ENCODE measurements around the gene FUT3. TPM values are rescaled to one million over a fixed set of nuclear protein-coding genes. Genes with fewer than 3 reads are reported as not detected.
A peak's percentile ranks its signal among the peaks of the same experiment; 100 is the strongest.

FUT3 gene
- polyA plus RNA-seq, 1 of the 3 experiments (the other 2 are of a cell fraction) = not detected

- POLR2A ChIA-PET = interaction anchor here (0.5 kb wide), 1 partner anchor 20 kb away, joined by 3 read pairs; no protein-coding TSS in a partner anchor
- Histone ChIP-seq H3K79me2 (ENCODE audit: insufficient read depth) (no peaks in the 10 kb centered on the region), H3K27ac (ENCODE audit: low read depth in 2 of 2, low read length in 1 of 2) (no peak overlapping the region), H3K9ac (no peak overlapping the region), H2AFZ (ENCODE audit: low read depth) (no peak overlapping the region), H3K27me3 (ENCODE audit: insufficient read depth) (no peaks in the 10 kb centered on the region; the same call in 1 of the 2 replicates), H3K9me3 (no peaks in the 10 kb centered on the region), H4K20me1 (ENCODE audit: insufficient read depth) (no peaks in the 10 kb centered on the region), H3K36me3 (replicated peaks in 1 of 2; ENCODE audit: control insufficient read depth in 1 of 2, insufficient read depth in 2 of 2, low read length in 1 of 2) (no peaks in the 10 kb centered on the region), H3F3A (replicated peaks; ENCODE audit: insufficient read depth) (no peaks in the 10 kb centered on the region), H3K9me2 (no peaks in the 10 kb centered on the region), H3K4me2 (no peak overlapping the region), H3K4me1 (ENCODE audit: control insufficient read depth in 1 of 2, insufficient read depth in 2 of 2, low read depth in 1 of 2, low read length in 1 of 2) (peaks cover 0 to 17% of the 10 kb centered on the region in 2 experiments; a peak in 1 of 4 replicates), H3K4me3 (ENCODE audit: low read depth in 2 of 2, low read length in 1 of 2) (no peak overlapping the region)
- peak; percentile 37 for TF ChIP-seq SMC3 (IDR thresholded peaks at IDR 0.05; ENCODE audit: low read depth, low read length)
- TF ChIP-seq CTCF (IDR thresholded peaks at IDR 0.05) = peak; percentile 28; the same call in 1 of the 2 replicates
- no peak for TF ChIP-seq FOSL2 (IDR thresholded peaks at IDR 0.05; ENCODE audit: borderline replicate concordance, low read depth)
- TF ChIP-seq RAD21 (IDR thresholded peaks at IDR 0.05; ENCODE audit: low read length) = peak; percentile 45
- CTCF ChIA-PET = interaction anchor here (0.6 to 5.8 kb wide), 10 partner anchors 10 to 838 kb away, joined by 3 to 51 read pairs (median 4); partner anchors contain the start of gene NRTN
- WGBS (ENCODE audit: low lambda C conversion rate) = 71% methylated on average over 20 of the region's 30 CpGs
- DNase-seq = peak; percentile 69
These were observed 27.5 kb downstream of the FUT3 start for GRCh38 chr19:5823579-5824281.

GRCh38 chr19:5822181-5822844, 28.9 kb downstream of the FUT3 start:
- Histone ChIP-seq H3K4me3 (ENCODE audit: low read depth in 2 of 2, low read length in 1 of 2) (no peak overlapping the region), H3K27ac (ENCODE audit: low read depth in 2 of 2, low read length in 1 of 2) (no peak overlapping the region), H3K4me1 (ENCODE audit: control insufficient read depth in 1 of 2, insufficient read depth in 2 of 2, low read depth in 1 of 2, low read length in 1 of 2) (peaks cover 0 to 11% of the 10 kb centered on the region in 2 experiments; a peak in 1 of 4 replicates), H3K27me3 (ENCODE audit: insufficient read depth) (no peaks in the 10 kb centered on the region; the same call in 1 of the 2 replicates), H3K79me2 (ENCODE audit: insufficient read depth) (no peaks in the 10 kb centered on the region), H3K9me3 (no peaks in the 10 kb centered on the region), H3K9me2 (no peaks in the 10 kb centered on the region), H3K9ac (no peak overlapping the region), H4K20me1 (ENCODE audit: insufficient read depth) (no peaks in the 10 kb centered on the region), H3F3A (replicated peaks; ENCODE audit: insufficient read depth) (no peaks in the 10 kb centered on the region), H3K4me2 (no peak overlapping the region), H3K36me3 (replicated peaks in 1 of 2; ENCODE audit: control insufficient read depth in 1 of 2, insufficient read depth in 2 of 2, low read length in 1 of 2) (no peaks in the 10 kb centered on the region), H2AFZ (ENCODE audit: low read depth) (no peak overlapping the region)
- no peak for DNase-seq
- ChIA-PET CTCF (interaction anchor here (0.9 to 5.8 kb wide), 5 partner anchors 10 to 212 kb away, joined by 3 to 51 read pairs (median 5); partner anchors contain the start of gene NRTN), POLR2A (no interaction called here)
- no peak for TF ChIP-seq ELF1 (IDR thresholded peaks at IDR 0.05)
- no peak for TF ChIP-seq NFIC (IDR thresholded peaks at IDR 0.05; ENCODE audit: borderline replicate concordance)
- TF ChIP-seq RXRA (IDR thresholded peaks at IDR 0.05; ENCODE audit: borderline replicate concordance, low read depth) = no peak
- no peak for TF ChIP-seq SMC3 (IDR thresholded peaks at IDR 0.05; ENCODE audit: low read depth, low read length)
- TF ChIP-seq FOSL2 (IDR thresholded peaks at IDR 0.05; ENCODE audit: borderline replicate concordance, low read depth) = no peak
- TF ChIP-seq RAD21 (IDR thresholded peaks at IDR 0.05; ENCODE audit: low read length) = no peak
- TF ChIP-seq SIN3A (IDR thresholded peaks at IDR 0.05; ENCODE audit: borderline replicate concordance, low read depth, low read length) = no peak
- no peak for TF ChIP-seq RCOR1 (IDR thresholded peaks at IDR 0.05; ENCODE audit: low read length)
- TF ChIP-seq IRF3 (IDR thresholded peaks at IDR 0.05; ENCODE audit: low read depth, low read length) = no peak
- no peak for TF ChIP-seq FOXJ3 (CRISPR knock-in tag; IDR thresholded peaks at IDR 0.05)
- no peak for TF ChIP-seq GATA2 (CRISPR knock-in tag; IDR thresholded peaks at IDR 0.05)
- TF ChIP-seq YY1 (IDR thresholded peaks at IDR 0.05; ENCODE audit: low read depth) = no peak
- no peak for TF ChIP-seq TAF1 (IDR thresholded peaks at IDR 0.05; ENCODE audit: borderline replicate concordance, low read depth, low read length)
- TF ChIP-seq EZH2phosphoT487 (IDR thresholded peaks at IDR 0.05; ENCODE audit: borderline replicate concordance, low read depth) = no peak
- TF ChIP-seq RFX5 (IDR thresholded peaks at IDR 0.05; ENCODE audit: low read length) = no peak
- WGBS (ENCODE audit: low lambda C conversion rate) = 25% methylated on average over 19 of the region's 30 CpGs
